CD14-positive monocyte (primary cell): ENCODE measurements around the gene ELMOD2. TPM values are rescaled to one million over a fixed set of nuclear protein-coding genes. Genes with fewer than 3 reads are reported as not detected.

Experiments used
- DNase-seq, 3 donors: peaks; one replicate each; pipeline ENCODE4 v3.0.0-alpha.2; 2011 to 2022
- H2AFZ ChIP-seq: 2 replicates; pipeline ENCODE4 v1.6.0; 2012; ENCODE audit warnings: mild to moderate bottlenecking, low read depth, low read length, inconsistent platforms; ENCODE audit not compliant: insufficient read depth, poor library complexity, severe bottlenecking
- H3K27ac ChIP-seq, 2 donors: 1 replicate in 1 of 2; 2 replicates in 1 of 2; pipeline ENCODE4 v1.5.1; 2012 to 2013; ENCODE audit warnings: low read length in 2 of 2, control low read depth in 1 of 2, inconsistent platforms in 1 of 2, low read depth in 1 of 2, mild to moderate bottlenecking in 1 of 2
- H3K27me3 ChIP-seq, 2 donors: one replicate each; pipeline versions ENCODE4 v1.6.0 to v1.6.1; 2011 to 2013; ENCODE audit warnings: low read length in 2 of 2; ENCODE audit not compliant: control insufficient read depth in 2 of 2, insufficient read depth in 2 of 2
- H3K36me3 ChIP-seq, 2 donors: replicated peaks in 1 of 2; 1 replicate in 1 of 2; 2 replicates in 1 of 2; pipeline versions ENCODE4 v1.5.1 to v1.6.1; 2012 to 2013; ENCODE audit warnings: low read length in 2 of 2, control low read depth in 1 of 2, inconsistent platforms in 1 of 2, mild to moderate bottlenecking in 1 of 2; ENCODE audit not compliant: insufficient read depth in 2 of 2, control insufficient read depth in 1 of 2
- H3K4me1 ChIP-seq, 2 donors: 1 replicate in 1 of 2; 2 replicates in 1 of 2; pipeline versions ENCODE4 v1.5.1 to v1.6.1; 2012 to 2013; ENCODE audit warnings: low read length in 2 of 2, control low read depth in 1 of 2, inconsistent platforms in 1 of 2, mild to moderate bottlenecking in 1 of 2, moderate library complexity in 1 of 2; ENCODE audit not compliant: insufficient read depth in 2 of 2, control insufficient read depth in 1 of 2
- H3K4me2 ChIP-seq: replicated peaks from 2 replicates; pipeline ENCODE3; 2012; ENCODE audit warnings: low read length, moderate library complexity, mild to moderate bottlenecking; ENCODE audit not compliant: poor library complexity, severe bottlenecking; ENCODE audit errors: extremely low read depth
- H3K4me3 ChIP-seq, 3 experiments: fragments of 200-600 bp in 1 of 3; sonication (generic) in 1 of 3; replicated peaks in 1 of 3; 1 replicate in 2 of 3; 2 replicates in 1 of 3; pipeline ENCODE4 v1.5.1; 2011 to 2013; ENCODE audit warnings: low read length in 3 of 3, mild to moderate bottlenecking in 3 of 3, control low read depth in 2 of 3, low read depth in 2 of 3, inconsistent platforms in 1 of 3, moderate library complexity in 1 of 3
- H3K79me2 ChIP-seq: 2 replicates; pipeline ENCODE4 v1.6.0; 2012; ENCODE audit warnings: mild to moderate bottlenecking, control low read depth, inconsistent platforms, low read length, moderate library complexity; ENCODE audit not compliant: insufficient read depth
- H3K9ac ChIP-seq: 2 replicates; pipeline ENCODE4 v1.6.0; 2017; ENCODE audit warnings: low read length, mild to moderate bottlenecking; ENCODE audit not compliant: insufficient read depth, poor library complexity, severe bottlenecking
- H3K9me3 ChIP-seq, 2 donors: replicated peaks in 1 of 2; 1 replicate in 1 of 2; 2 replicates in 1 of 2; pipeline versions ENCODE4 v1.5.1 to v1.6.1; 2012 to 2013; ENCODE audit warnings: low read length in 2 of 2, control low read depth in 1 of 2; ENCODE audit not compliant: control insufficient read depth in 1 of 2, insufficient read depth in 1 of 2
- H4K20me1 ChIP-seq: 2 replicates; pipeline ENCODE4 v1.6.0; 2012; ENCODE audit warnings: mild to moderate bottlenecking, low read length, control low read depth, moderate library complexity; ENCODE audit not compliant: insufficient read depth
- H3K27ac Mint-ChIP-seq, 7 donors: one replicate each; pipeline ENCODE4 v1.8.0; 2020; ENCODE audit warnings: mild to moderate bottlenecking in 7 of 7, mixed read lengths in 7 of 7, moderate library complexity in 6 of 7, inconsistent platforms in 2 of 7
- H3K27me3 Mint-ChIP-seq, 3 donors: one replicate each; pipeline ENCODE4 v1.8.0; 2021 to 2022; ENCODE audit warnings: low read depth in 3 of 3, mild to moderate bottlenecking in 3 of 3, mixed read lengths in 3 of 3, moderate library complexity in 3 of 3, inconsistent platforms in 1 of 3
- H3K36me3 Mint-ChIP-seq, 2 donors: one replicate each; pipeline ENCODE4 v1.8.0; 2020; ENCODE audit warnings: mixed read lengths in 2 of 2, inconsistent platforms in 1 of 2, mild to moderate bottlenecking in 1 of 2
- H3K4me1 Mint-ChIP-seq: one replicate; pipeline ENCODE4 v1.8.0; 2020; ENCODE audit warnings: mild to moderate bottlenecking, mixed read lengths
- H3K4me3 Mint-ChIP-seq, 2 donors: one replicate each; pipeline ENCODE4 v1.8.0; 2020; ENCODE audit warnings: mild to moderate bottlenecking in 2 of 2, mixed read lengths in 2 of 2, moderate library complexity in 1 of 2
- H3K9me3 Mint-ChIP-seq, 7 donors: one replicate each; pipeline ENCODE4 v1.8.0; 2020 to 2022; ENCODE audit warnings: mixed read lengths in 7 of 7, mild to moderate bottlenecking in 6 of 7, moderate library complexity in 6 of 7, inconsistent platforms in 2 of 7
- CTCF ChIP-seq: fragments of 200-600 bp; IDR thresholded peaks from one replicate; pipeline ENCODE4 v1.8.0; 2022; ENCODE audit warnings: antibody characterized with exemption, mild to moderate bottlenecking
- WGBS: methylation state at CpG from one replicate; pipeline ENCODE4 v1.1.5; 2013; ENCODE audit warnings: missing lambda C conversion rate; ENCODE audit not compliant: insufficient coverage; 5-methylcytosine and 5-hydroxymethylcytosine counted together
- intact Hi-C, 2 donors: fragments of 100-400 bp; cut with micrococcal nuclease; formaldehyde crosslinking; loops; one replicate each; pipeline versions ENCODE4 v1.15.0 to v1.15.1; 2023
- polyA plus RNA-seq, 3 donors: library from polyadenylated mRNA; depleted of rRNA in 1 of 3; unstranded in 2 of 3; stranded (reverse) in 1 of 3; fragments of 300-500 nt in 2 of 3; fragments of >200 nt in 1 of 3; fragmentation: Illumina TruSeq in 2 of 3; gene quantifications; 1 replicate in 2 of 3; 2 replicates in 1 of 3; pipeline ENCODE4 v1.2.3, GENCODE V29; 2012 to 2021

The ELMOD2 gene
- polyA plus RNA-seq, 3 donors = 4.0 to 7.6 (median 4.9) TPM

- Mint-ChIP-seq H3K4me3 (no peak overlapping the region), H3K27ac (no peak overlapping the region), H3K36me3 (peaks cover 17% of the 10 kb centered on the region in 2 donors), H3K27me3 (peaks cover 6 to 10% (median 10%) of the 10 kb centered on the region in 3 donors), H3K4me1 (no peaks in the 10 kb centered on the region), H3K9me3 (no peaks in the 10 kb centered on the region)
- Histone ChIP-seq H2AFZ (no peak overlapping the region), H3K4me3 (no peak overlapping the region), H3K36me3 (peaks cover 2 to 11% of the 10 kb centered on the region in 2 donors), H3K27ac (no peak overlapping the region), H3K27me3 (peaks cover 2 to 9% of the 10 kb centered on the region in 2 donors), H4K20me1 (no peaks in the 10 kb centered on the region), H3K9me3 (no peaks in the 10 kb centered on the region), H3K79me2 (no peaks in the 10 kb centered on the region), H3K4me1 (no peaks in the 10 kb centered on the region), H3K9ac (no peak overlapping the region), H3K4me2 (no peak overlapping the region)
- intact Hi-C loops = no loop called here
- TF ChIP-seq CTCF = no peak
- no peak for DNase-seq
- 100% methylated on average over 1 of the region's 6 CpGs for WGBS
Measured at GRCh38 chr4:140556372-140557085, 32.6 kb downstream of the ELMOD2 start.

GRCh38 chr4:140557831-140558435, 34.0 kb downstream of the ELMOD2 start:
- no peak for DNase-seq
- H3K79me2 ChIP-seq = no peaks in the 10 kb centered on the region
- H3K4me2 ChIP-seq = no peak overlapping the region
- H4K20me1 ChIP-seq = no peaks in the 10 kb centered on the region
- no peak overlapping the region for H2AFZ ChIP-seq
- TF ChIP-seq CTCF = no peak
- Mint-ChIP-seq H3K4me1 (no peaks in the 10 kb centered on the region), H3K4me3 (no peak overlapping the region), H3K27me3 (peaks cover 9 to 12% (median 10%) of the 10 kb centered on the region in 3 donors), H3K9me3 (no peaks in the 10 kb centered on the region), H3K36me3 (peaks cover 8 to 10% of the 10 kb centered on the region in 2 donors), H3K27ac (no peak overlapping the region)
- intact Hi-C loops = no loop called here
- WGBS = no CpG with 5 or more reads among the region's 4 CpGs
- H3K36me3 ChIP-seq = no peaks in the 10 kb centered on the region
- H3K9me3 ChIP-seq = no peaks in the 10 kb centered on the region
- H3K27ac ChIP-seq = no peak overlapping the region
- no peaks in the 10 kb centered on the region for H3K4me1 ChIP-seq
- no peak overlapping the region for H3K4me3 ChIP-seq
- peaks cover 2 to 21% of the 10 kb centered on the region in 2 donors for H3K27me3 ChIP-seq
- H3K9ac ChIP-seq = no peak overlapping the region
